SKM-1 treated with dmso at 0.1 percent for 144 hours (cell line): ENCODE measurements around the gene LSM12.

Experiments
- DNase-seq: peaks from one replicate; lab custom pipeline; 2025; ENCODE audit not compliant: unreplicated experiment; lab: John Stamatoyannopoulos, UW

The LSM12 gene

DNA sequence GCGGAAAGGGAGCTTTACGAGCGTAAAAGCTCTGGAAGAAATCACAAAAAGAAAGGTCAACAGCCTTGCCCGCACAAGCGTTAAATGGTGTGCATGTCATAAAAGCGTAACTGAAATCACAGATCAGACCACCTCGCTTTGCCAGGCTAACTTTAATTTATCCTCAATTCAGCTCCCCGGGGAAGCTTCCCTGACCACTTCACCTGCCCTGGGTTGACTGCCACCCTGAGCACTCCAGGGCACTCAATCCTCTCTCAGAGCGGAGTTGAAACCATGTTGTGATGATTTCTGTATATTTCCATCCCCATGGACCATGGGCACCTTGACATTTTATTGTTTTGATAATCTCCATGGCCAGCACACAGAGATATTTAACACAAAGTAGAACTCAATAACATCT is 78.2 kb downstream of the LSM12 start:
- DNase-seq: no peak

DNA sequence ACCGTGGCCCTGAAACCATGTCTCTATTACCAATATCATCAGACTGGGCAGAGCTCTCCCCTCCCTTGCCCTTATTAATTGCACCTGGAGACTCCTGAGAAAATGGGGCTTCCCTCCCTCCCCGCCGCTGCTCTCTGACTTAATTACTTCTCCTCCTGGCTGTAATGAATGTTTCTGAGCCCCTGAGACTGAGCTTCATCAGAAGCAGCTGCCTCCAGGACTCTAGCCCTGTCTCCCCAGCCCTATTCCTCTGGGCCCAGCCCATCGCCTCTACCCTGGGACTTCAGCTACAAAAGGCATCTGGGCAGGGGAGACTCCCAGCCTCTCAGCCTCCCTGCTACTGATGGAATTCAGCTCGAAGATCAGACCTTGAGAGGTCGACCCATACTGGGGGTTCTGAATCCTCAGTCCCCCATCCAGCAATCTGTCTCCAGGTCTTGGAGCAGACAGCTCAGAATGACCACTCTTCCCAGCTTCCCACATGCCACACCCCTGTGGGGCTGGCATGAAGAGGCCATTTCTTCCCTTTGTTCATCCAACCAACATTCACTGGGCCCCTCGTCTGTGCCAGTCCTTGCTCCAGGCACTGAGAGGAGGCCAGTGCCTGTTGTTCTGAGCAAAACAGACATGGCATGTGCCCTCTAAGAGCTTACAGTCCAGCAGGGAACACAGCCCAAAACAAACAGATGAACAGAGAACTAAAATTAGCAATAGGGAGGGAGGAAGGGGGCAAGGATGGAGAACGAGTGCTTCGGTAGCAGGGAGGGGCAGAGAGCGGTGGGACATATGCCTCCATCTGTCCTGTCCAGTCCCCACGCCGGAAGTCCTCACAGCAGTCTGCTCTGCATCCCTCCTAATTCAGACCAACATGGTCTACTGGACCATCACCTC is 79.1 kb downstream of the LSM12 start:
- no peak for DNase-seq

DNA sequence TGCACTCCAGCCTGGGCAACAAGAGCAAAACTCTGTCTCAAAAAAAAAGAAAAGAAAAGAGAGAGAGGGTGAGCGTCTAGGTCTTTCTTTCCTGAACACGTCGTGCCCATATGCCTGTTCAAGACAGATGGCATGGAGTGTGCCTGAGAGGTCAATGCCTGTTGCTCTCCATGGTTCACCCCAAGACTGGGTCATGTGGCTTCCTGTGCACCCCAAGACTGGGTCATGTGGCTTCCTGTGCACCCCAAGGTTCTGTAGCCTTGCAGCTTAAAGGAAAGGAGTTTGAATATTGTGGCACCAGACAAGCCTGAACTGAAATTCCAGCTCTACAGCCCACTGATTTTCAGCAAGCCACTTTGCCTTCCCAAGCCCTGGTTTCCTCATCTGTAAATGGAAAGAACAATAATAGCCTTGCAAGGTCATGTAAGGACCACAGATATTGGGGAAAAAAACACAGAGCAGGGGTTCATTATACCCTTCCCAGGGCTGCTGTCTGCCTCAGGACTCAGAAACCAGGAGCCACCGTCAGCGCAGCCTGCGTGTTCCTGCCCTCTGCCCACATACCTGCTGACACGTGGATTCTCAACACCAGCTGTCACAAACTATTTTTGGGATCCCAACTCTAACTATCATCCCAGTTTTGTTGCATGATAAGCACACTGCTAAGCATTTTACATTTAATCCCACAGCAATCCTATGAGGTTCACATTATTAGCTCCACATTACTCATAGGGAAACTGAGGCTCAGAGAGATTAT is 80.1 kb downstream of the LSM12 start:
- DNase-seq: no peak

DNA sequence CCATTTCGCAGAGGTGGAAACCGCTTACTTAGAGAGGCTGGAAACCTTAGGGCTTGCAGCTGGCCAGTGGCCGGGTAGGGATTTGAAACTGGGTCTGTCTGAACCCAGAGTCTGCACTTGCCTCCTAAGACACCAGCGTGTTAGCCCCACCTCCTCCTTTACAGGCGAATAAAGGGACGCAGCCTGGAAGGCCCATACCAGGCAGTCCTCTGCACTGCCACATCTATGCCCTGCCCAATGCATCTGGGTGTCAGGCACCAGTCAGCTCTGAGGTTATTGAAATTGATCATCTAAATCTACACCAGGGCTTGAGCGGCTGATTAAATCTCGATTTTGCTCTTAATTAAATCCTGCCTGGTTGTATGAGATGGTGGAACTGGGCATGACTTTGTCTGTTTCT is 82.0 kb downstream of the LSM12 start:
- DNase-seq: no peak
